GM19463 (cell line): ENCODE measurements around the gene SDF4.
"Not testable (repeated sequence)": the region's sequence is repeated elsewhere in the genome, so short reads cannot be mapped to it uniquely, and the experiment has no call there.

Experiments
- ATAC-seq: cut with Tn5 transposase; IDR thresholded peaks from one replicate; pipeline ENCODE4 v1.9.1; 2021; ENCODE audit warnings: mild to moderate bottlenecking, moderate library complexity; ENCODE audit not compliant: unreplicated experiment

The SDF4 gene

GRCh38 chr1:1199961-1200875, 31.6 kb downstream of the SDF4 start:
- no peak for ATAC-seq

GRCh38 chr1:1199141-1199960, 32.5 kb downstream of the SDF4 start:
- ATAC-seq = no peak

- ATAC-seq = no peak
These were observed 33.2 kb downstream of the SDF4 start for GRCh38 chr1:1198423-1199140.

- ATAC-seq = no peak
These were observed 34.0 kb downstream of the SDF4 start for GRCh38 chr1:1197551-1198422.

- ATAC-seq = no peak
These were observed 34.7 kb downstream of the SDF4 start for GRCh38 chr1:1197188-1197500.

- ATAC-seq = no peak
These were observed 35.2 kb downstream of the SDF4 start for GRCh38 chr1:1196431-1197187.

- ATAC-seq = not testable (repeated sequence)
These were observed 36.1 kb downstream of the SDF4 start for GRCh38 chr1:1195726-1196125.

- ATAC-seq = no peak
These were observed 37.1 kb downstream of the SDF4 start for GRCh38 chr1:1194723-1195122.

- no peak for ATAC-seq
These were observed 40.1 kb downstream of the SDF4 start for GRCh38 chr1:1191734-1192133.

GRCh38 chr1:1189111-1189510, 42.7 kb downstream of the SDF4 start:
- ATAC-seq = no peak

- ATAC-seq = no peak
These were observed 43.9 kb downstream of the SDF4 start for GRCh38 chr1:1187938-1188337.

- ATAC-seq = no peak
These were observed 46.6 kb downstream of the SDF4 start for GRCh38 chr1:1185101-1185765.

- no peak for ATAC-seq
These were observed 47.7 kb downstream of the SDF4 start for GRCh38 chr1:1183833-1184775.

GRCh38 chr1:1183221-1183747, 48.5 kb downstream of the SDF4 start:
- ATAC-seq = no peak

GRCh38 chr1:1182491-1183220, 49.1 kb downstream of the SDF4 start:
- no peak for ATAC-seq

- ATAC-seq = no peak
These were observed 49.8 kb downstream of the SDF4 start for GRCh38 chr1:1181938-1182410.
